Raji (cell line): ENCODE results near the gene ARID3B.

ENCODE experiments used
- POLR2A ChIP-seq: IDR thresholded peaks from 2 replicates; pipeline ENCODE4 v1.6.1; 2011; ENCODE audit warnings: low read depth, low read length, control low read depth; ENCODE audit not compliant: insufficient read depth

The ARID3B gene

DNA sequence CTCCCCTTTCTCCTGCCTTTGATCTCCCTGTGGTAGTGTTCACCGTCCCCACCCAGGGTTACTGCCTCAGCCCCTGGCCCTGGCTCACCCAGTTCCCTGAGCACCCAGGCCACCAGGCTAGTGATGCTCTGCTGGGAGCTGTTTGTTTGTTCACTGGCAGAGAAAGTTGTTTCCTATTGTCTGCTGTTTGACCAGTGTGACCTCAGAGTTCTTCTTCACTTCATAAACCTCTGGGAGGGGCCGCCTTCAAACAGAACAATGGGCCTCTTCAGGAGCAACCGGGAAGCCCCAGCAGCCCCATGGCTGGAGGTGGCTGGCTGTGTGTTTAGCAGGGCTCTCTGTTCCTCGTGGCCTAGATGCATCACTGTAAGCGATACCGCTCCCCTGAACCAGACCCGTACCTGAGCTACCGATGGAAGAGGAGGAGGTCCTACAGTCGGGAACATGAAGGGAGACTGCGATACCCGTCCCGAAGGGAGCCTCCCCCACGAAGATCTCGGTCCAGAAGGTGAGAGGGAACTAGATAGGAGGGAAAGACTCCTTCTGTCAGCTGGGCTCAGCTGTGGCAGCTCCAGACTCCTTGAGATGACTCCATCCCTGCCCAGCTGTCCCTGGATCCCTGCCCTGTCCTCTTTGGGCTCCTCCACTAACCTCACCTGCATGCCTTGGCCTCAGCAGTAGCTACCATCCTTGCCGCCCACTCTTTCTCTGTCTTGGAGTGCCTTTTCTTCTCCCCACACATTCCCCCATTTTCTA, 78.0 kb downstream of the ARID3B start:
- no peak for TF ChIP-seq POLR2A

DNA sequence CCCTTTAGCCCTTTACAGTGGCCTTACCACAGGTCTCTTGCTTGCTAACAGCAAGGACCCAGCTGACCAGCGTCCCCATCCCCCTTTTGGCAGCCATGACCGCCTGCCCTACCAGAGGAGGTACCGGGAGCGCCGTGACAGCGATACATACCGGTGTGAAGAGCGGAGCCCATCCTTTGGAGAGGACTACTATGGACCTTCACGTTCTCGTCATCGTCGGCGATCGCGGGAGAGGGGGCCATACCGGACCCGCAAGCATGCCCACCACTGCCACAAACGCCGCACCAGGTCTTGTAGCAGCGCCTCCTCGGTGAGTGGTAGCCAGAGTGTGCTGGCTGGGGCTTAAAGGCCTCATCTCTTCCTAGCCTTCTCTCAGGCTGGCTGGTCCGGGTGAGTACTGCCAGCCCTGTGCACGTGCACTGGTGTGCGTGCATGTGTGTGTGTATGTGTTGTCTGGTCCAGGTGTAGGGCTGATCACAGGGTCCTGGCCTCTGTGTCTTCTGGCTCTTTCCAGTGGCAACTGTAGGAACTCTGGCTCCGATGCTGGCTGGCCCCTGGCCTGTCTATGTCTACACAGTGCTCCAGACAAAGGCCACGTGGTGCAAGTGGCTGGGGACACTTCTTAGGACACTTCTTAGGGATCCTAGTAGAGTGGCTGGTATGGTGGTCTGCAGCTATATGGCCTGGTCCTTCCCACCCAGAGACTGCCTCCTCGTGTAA, 79.1 kb downstream of the ARID3B start:
- no peak for TF ChIP-seq POLR2A

DNA sequence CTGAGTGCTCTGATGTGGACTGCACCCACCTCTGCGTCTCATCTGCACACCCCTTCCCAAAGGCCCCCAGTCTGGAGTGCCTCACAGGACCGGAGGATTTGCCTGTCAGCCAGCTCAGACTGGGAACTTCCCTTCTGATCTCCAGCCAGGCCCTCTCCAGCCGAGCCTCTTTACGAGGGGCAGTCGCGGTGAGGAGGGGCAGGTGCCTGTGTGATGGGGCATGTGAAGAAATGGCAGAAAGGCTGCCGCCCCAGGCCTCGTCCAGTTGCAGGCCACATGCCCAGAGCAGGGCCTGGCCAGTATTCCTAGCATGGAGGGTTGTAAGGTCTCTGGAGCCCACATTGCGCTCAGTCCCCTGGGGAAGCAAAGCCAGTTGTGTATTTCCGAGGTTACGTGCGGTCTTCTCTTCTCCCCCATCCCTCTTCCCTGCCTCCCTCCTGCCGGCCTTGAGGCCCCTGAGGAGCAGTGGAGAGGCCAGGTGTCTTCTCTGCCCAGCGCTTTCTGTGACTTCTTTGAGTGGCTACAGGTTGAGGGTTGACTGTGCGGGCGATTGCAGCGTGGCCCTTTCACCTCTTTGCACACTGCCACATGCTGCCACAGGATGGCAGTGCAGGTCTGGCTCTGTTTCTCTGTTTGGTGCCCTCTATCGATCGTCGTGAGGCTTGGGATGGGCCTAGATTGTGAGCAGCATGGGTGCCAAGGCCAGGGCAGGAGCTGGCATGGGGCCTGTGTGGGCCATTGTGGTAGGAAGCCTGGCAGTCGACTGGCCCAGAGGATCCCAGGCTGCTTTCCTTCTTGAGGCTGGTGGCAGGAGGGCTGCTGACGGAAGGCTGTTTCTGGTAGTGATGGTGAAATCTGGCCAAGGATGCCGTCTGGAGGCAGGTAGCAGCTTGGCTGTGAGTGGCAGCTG, 79.9 kb downstream of the ARID3B start:
- TF ChIP-seq POLR2A, result 0 out of 2 replicates have a peak, but pooled peaks have one; percentile 18

DNA sequence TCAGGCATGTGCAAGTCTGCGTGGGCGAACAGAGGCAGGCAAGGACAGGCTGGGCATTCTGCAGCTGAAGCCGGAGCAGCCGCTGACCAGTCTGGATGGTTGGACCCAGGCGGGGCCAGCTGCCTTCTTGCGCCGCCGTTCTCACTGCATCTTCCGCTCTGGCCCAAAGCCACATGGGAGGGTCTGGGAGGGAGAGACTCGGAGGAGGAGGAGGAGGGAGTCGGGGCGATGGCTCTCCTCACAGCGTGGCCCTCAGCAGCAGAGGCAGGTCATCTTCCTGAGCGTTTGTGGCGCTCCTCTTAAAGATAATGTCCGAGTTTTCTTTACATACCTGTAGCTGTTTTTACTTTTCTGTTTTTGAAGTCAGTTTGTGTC, 80.5 kb downstream of the ARID3B start:
- TF ChIP-seq POLR2A, result no peak

DNA sequence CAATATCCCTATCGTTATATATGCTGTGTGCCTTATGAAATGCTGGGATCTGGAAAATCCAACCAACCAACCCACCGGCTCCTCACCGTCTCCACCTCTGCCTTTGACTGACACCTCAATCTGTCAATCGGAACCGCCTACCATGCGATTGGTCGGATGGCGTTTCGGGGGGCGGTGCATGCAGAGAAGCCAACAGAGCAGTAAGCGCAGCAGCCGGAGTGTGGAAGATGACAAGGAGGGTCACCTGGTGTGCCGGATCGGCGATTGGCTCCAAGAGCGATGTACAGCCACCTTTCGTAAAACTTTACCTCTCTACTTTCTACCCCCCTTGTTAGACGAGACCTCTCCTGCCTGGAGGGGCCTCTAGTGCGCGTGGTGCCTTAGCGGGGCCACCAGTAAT, 80.9 kb downstream of the ARID3B start:
- no peak for TF ChIP-seq POLR2A

DNA sequence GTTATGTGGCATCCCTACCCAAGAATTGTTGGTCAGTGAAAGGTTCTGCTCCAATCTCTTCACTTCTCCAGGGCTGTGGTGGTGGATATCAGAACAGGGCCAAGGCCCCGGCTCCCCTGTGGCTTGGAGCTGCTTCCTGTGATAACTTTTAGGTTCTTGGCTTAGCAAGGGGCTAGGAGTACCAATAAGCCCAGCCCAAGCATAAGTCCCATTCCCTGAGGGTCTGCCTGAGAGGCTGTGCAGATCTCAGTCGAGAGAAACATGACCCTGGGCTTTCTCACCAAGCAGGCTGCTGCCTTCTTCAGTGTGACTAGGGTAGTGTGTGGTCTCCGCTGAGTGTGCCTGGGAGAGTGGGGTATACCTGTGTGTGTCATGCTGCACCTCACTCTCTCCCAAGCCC, 81.7 kb downstream of the ARID3B start:
- no peak for TF ChIP-seq POLR2A

DNA sequence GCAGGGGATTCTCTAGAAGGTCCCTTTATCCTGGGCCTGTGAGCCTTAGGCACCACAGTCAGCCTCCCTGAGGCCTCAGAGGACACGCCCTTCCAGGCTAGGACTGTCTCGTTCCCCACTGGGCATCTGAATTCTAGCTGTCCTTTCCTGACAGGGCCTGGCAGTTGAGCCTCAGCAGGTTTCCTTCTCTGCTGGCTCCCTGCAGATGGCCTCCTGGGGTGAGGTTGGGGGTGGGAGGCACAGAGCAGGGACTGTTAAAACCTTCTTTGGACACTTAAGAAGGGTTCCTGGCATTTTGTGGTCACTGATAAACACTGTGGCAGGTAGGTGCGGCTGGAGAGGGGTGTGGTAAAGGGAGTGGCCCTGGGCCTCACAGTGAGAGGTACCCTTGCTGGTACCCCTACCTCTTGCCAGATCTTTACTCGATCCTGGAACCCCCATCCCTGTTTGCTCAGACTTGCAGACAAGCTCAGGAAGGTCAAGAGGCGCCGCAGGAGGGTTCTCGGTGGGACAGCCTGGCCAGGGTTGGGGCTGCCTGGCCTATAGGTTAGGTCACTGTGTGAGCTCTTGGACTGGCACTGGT, 83.1 kb downstream of the ARID3B start:
- no peak for TF ChIP-seq POLR2A

DNA sequence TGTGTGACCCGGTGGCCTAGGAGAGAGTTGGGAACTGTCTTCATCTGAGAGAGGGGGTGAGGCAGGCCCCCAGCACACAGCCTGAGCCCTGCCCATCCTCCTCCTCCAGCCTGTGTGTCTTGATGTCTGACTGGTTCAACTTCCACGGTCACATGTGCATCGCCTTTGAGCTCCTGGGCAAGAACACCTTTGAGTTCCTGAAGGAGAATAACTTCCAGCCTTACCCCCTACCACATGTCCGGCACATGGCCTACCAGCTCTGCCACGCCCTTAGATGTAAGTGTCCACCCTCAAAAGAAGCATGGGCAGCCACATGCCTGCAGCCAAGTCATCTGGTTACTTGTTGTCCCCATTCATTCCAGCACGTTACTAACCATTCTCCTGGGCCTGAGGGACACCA, 84.7 kb downstream of the ARID3B start:
- no peak for TF ChIP-seq POLR2A

DNA sequence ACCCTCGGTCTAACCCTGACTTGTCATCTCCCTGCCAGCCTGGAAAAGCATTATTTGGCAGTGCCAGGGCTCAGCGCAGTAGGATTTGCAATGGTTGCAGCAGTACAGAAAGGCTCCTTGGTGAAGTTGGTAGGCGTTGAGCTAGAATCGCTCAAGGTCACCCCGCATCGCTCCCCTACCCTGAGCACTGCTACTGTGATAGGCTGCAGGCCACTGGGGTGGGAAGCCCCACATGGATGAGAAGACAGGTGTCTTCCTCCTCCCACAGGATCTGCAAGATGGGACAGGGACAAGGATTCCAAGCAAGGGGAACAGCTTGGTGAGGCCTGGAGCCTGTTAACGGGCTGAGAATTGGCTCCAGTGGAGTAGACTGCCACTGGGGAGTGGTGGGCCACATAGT, 85.3 kb downstream of the ARID3B start:
- no peak for TF ChIP-seq POLR2A

DNA sequence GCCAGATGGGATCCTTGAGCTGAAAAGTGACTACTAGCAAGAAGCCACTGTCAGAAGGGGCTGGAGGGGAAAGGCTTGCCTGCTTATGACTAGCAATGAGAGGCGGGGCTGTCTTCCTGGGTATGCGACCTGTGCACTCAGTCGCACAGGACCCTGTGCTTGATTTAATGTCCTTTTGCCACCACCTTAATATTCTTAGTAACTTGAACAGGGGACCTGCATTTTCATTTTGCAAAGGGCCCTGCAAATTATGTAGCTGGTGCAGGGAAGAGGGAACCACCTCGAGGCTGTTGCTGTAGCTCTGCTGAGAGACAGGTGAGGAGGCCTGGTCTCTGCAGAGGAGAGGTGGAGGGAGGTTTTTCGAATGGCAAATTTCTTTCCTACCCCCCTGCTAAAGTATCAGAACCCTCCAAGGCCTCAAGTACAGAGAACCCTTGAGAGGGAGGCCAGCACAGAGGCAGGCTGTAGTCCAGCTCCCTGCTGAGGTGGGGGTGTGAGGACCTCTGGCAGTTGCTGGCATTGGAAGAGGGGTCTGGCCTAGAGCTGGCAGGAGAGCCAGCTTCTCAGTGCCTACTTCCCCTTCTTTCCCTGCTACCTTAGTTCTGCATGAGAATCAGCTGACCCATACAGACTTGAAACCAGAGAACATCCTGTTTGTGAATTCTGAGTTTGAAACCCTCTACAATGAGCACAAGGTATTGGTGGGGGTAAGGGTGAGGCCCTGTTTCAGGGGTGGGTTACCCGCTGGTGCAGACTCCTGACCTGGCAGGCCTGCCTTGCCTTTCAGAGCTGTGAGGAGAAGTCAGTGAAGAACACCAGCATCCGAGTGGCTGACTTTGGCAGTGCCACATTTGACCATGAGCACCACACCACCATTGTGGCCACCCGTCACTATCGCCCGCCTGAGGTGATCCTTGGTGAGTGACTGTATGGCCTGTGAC, 86.0 kb downstream of the ARID3B start:
- no peak for TF ChIP-seq POLR2A

DNA sequence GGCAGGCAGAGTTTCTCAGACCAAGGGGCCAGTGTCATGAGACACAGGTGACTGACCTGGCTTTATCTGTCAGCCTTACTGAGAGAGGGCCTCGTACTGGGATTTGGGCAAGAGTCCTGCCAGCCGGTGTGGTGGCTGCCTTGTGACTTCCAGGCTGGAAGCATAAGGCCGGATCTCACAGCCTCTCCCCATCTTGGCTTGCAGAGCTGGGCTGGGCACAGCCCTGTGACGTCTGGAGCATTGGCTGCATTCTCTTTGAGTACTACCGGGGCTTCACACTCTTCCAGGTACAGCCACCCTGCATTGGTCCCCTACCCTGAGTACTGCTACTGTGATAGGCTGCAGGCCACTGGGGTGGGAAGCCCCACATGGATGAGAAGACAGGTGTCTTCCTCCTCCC, 86.7 kb downstream of the ARID3B start:
- no peak for TF ChIP-seq POLR2A

DNA sequence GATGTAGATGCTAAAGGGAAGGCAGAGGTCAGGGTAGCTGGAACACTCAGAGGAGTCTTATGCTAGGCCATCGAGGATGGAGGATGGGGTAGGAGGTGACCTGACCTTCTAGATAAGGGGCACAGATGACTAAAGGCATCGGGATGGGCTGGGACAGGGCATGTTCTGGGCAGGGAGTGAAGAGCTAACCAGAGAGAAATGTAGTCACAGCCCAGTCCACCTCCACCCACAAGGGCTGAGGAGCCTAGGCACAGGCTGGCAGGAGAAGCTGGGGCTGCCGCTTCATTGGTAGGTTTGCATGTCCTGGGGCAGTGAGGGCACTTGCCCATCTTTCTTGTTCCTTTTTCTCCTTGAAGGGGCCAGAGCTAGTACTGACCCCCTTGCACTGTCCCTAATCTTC, 87.2 kb downstream of the ARID3B start:
- no peak for TF ChIP-seq POLR2A

DNA sequence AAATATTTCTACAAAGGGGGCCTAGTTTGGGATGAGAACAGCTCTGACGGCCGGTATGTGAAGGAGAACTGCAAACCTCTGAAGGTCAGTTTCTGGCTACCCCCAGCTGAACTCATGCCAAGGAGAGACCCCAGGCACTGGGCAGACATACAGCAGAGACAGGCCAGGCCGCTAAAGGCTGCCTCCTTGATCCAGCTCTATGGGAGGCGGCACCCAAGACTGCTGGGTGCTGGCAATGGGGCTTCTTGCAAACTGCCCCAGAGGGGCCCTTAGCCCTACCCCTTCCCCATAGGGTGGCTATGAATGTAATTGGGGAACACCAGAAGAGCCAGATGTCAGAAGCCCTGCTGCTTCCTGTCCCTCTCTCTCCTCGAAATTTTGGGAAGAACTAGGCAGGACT, 87.9 kb downstream of the ARID3B start:
- TF ChIP-seq POLR2A, result no peak
